PFSK-1 (cell line): ENCODE measurements around the gene DOLPP1.

Experiments used
- FOXP2 ChIP-seq: optimal IDR thresholded peaks from 2 replicates; pipeline ENCODE3; 2011; ENCODE audit warnings: borderline replicate concordance, control low read depth, inconsistent platforms; ENCODE audit not compliant: insufficient read depth; ENCODE audit errors: extremely low read length, extremely low read depth
- POLR2AphosphoS5 ChIP-seq: IDR thresholded peaks from 2 replicates; pipeline ENCODE4 v1.6.1; 2012; ENCODE audit warnings: low read depth, mild to moderate bottlenecking, control low read depth, low read length, moderate library complexity
- REST ChIP-seq, 2 experiments: IDR thresholded peaks; 2 replicates each; pipeline versions ENCODE4 v1.6.1 to v1.8.0; 2011 to 2012; ENCODE audit warnings: low read depth in 2 of 2, low read length in 2 of 2, control low read depth in 1 of 2, inconsistent platforms in 1 of 2, mild to moderate bottlenecking in 1 of 2, moderate library complexity in 1 of 2; ENCODE audit not compliant: insufficient read depth in 1 of 2
- SIN3A ChIP-seq: IDR thresholded peaks from 2 replicates; pipeline ENCODE4 v1.6.1; 2012; ENCODE audit warnings: mild to moderate bottlenecking, low read length, moderate library complexity, borderline replicate concordance; ENCODE audit not compliant: insufficient read depth
- TAF1 ChIP-seq: IDR thresholded peaks from 2 replicates; pipeline ENCODE4 v1.6.1; 2012; ENCODE audit warnings: low read length, control low read depth, borderline replicate concordance; ENCODE audit not compliant: insufficient read depth

DOLPP1 gene

GRCh38 chr9:129122133-129122532, 41.2 kb downstream of the DOLPP1 start:
- TF ChIP-seq POLR2AphosphoS5 (no peak), REST (IDR thresholded peaks at IDR 0.05; ENCODE audit: insufficient read depth in 1 of 2, low read depth in 2 of 2, low read length in 2 of 2) (no peak), SIN3A (no peak), FOXP2 (no peak), TAF1 (no peak)

GRCh38 chr9:129124506-129125069, 43.7 kb downstream of the DOLPP1 start:
- TF ChIP-seq TAF1, result no peak
- no peak for TF ChIP-seq POLR2AphosphoS5
- TF ChIP-seq FOXP2, result no peak
- no peak for TF ChIP-seq REST (IDR thresholded peaks at IDR 0.05; ENCODE audit: insufficient read depth in 1 of 2, low read depth in 2 of 2, low read length in 2 of 2)
- TF ChIP-seq SIN3A, result no peak

GRCh38 chr9:129125478-129125877, 44.6 kb downstream of the DOLPP1 start:
- TF ChIP-seq SIN3A (no peak), FOXP2 (no peak), POLR2AphosphoS5 (no peak), REST (IDR thresholded peaks at IDR 0.05; ENCODE audit: insufficient read depth in 1 of 2, low read depth in 2 of 2, low read length in 2 of 2) (no peak), TAF1 (no peak)

- TF ChIP-seq TAF1, result no peak
- no peak for TF ChIP-seq FOXP2
- TF ChIP-seq POLR2AphosphoS5, result no peak
- TF ChIP-seq SIN3A, result no peak
- no peak for TF ChIP-seq REST (IDR thresholded peaks at IDR 0.05; ENCODE audit: insufficient read depth in 1 of 2, low read depth in 2 of 2, low read length in 2 of 2)
Observed at GRCh38 chr9:129126749-129127618, 46.1 kb downstream of the DOLPP1 start.

GRCh38 chr9:129128689-129129088, 47.8 kb downstream of the DOLPP1 start:
- TF ChIP-seq POLR2AphosphoS5 (no peak), SIN3A (no peak), REST (IDR thresholded peaks at IDR 0.05; ENCODE audit: insufficient read depth in 1 of 2, low read depth in 2 of 2, low read length in 2 of 2) (no peak), TAF1 (no peak), FOXP2 (no peak)
